ENCODE results near the gene DIS3L2.

DNA sequence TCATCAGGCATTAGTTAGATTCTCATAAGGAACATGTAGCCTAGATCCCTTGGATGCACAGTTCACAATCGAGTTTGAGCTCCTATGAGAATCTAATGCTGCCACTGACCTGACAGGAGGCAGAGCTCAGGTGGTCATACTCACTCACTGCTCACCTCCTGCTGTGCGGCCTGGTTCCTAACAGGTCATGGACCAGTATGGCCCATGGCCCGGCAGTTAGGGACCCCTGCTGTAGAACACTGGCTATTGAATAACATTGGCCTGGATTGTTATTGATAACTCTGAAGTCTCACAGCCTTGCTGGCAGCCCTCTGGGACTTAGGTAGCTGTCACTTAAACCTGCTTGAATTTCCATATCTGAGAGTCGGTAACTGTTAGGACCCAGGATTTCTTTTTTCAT lies 302.6 kb downstream of the DIS3L2 start:
- TF ChIP-seq, protein P1, sequence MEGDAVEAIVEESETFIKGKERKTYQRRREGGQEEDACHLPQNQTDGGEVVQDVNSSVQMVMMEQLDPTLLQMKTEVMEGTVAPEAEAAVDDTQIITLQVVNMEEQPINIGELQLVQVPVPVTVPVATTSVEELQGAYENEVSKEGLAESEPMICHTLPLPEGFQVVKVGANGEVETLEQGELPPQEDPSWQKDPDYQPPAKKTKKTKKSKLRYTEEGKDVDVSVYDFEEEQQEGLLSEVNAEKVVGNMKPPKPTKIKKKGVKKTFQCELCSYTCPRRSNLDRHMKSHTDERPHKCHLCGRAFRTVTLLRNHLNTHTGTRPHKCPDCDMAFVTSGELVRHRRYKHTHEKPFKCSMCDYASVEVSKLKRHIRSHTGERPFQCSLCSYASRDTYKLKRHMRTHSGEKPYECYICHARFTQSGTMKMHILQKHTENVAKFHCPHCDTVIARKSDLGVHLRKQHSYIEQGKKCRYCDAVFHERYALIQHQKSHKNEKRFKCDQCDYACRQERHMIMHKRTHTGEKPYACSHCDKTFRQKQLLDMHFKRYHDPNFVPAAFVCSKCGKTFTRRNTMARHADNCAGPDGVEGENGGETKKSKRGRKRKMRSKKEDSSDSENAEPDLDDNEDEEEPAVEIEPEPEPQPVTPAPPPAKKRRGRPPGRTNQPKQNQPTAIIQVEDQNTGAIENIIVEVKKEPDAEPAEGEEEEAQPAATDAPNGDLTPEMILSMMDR (IDR thresholded peaks at IDR 0.05; ENCODE audit: low read depth, low read length) = no peak
- TF ChIP-seq EZH2phosphoT487 (IDR thresholded peaks at IDR 0.05; ENCODE audit: low read depth) = no peak

Data from OCI-LY3 (cell line).